T-cell (primary cell): ENCODE results near the gene ZNF292. TPM values are rescaled to one million over a fixed set of nuclear protein-coding genes. Genes with fewer than 3 reads are reported as not detected.
"Not testable (repeated sequence)": the region's sequence is repeated elsewhere in the genome, so short reads cannot be mapped to it uniquely, and the experiment has no call there.

Experiments used
- ATAC-seq, 4 experiments: fragments of 200-7000 bp in 3 of 4; fragments of 150-1000 bp in 1 of 4; cut with Tn5 transposase; replicated peaks in 1 of 4; 1 replicate in 3 of 4; 2 replicates in 1 of 4; pipeline ENCODE4 v1.10.0; 2021; ENCODE audit warnings: moderate library complexity in 3 of 4, mild to moderate bottlenecking in 2 of 4, moderate number of reproducible peaks in 1 of 4
- CTCF ChIA-PET, 2 donors: fragments of 300-600 bp; sonication (Branson Sonifier 250); formaldehyde crosslinking; loops; one replicate each; lab custom pipeline; 2022; ENCODE audit warnings: antibody characterized with exemption in 2 of 2; lab: Charles Lee
- POLR2A ChIA-PET, 2 donors: fragments of 300-600 bp; sonication (Branson Sonifier 250); formaldehyde crosslinking; loops; one replicate each; lab custom pipeline; 2022; ENCODE audit warnings: antibody characterized with exemption in 2 of 2; lab: Charles Lee
- DNase-seq, 35 experiments: peaks; one replicate each; pipeline versions ENCODE4 v3.0.0 to v3.0.0-alpha.2; 2013 to 2023
- H3K27ac ChIP-seq: one replicate; pipeline ENCODE4 v1.5.1; 2013; ENCODE audit warnings: low read length
- H3K27me3 ChIP-seq, 2 experiments: replicated peaks in 1 of 2; 1 replicate in 1 of 2; 2 replicates in 1 of 2; pipeline versions ENCODE4 v1.6.1 to v1.7.0; 2013; ENCODE audit warnings: low read length in 1 of 2, mixed read lengths in 1 of 2; ENCODE audit not compliant: control insufficient read depth in 2 of 2, insufficient read depth in 2 of 2; ENCODE audit errors: extremely low read depth in 1 of 2
- H3K36me3 ChIP-seq, 2 donors: 1 replicate in 1 of 2; 2 replicates in 1 of 2; pipeline versions ENCODE4 v1.6.1 to v1.7.0; 2013; ENCODE audit warnings: low read length in 1 of 2; ENCODE audit not compliant: control insufficient read depth in 2 of 2, insufficient read depth in 1 of 2; ENCODE audit errors: extremely low read depth in 1 of 2
- H3K4me1 ChIP-seq, 2 experiments: 1 replicate in 1 of 2; 2 replicates in 1 of 2; pipeline versions ENCODE4 v1.6.1 to v1.7.0; 2013; ENCODE audit warnings: low read length in 2 of 2, mixed read lengths in 1 of 2; ENCODE audit not compliant: insufficient read depth in 2 of 2, control insufficient read depth in 1 of 2; ENCODE audit errors: extremely low read depth in 1 of 2
- H3K4me3 ChIP-seq, 2 donors: 1 replicate in 1 of 2; 2 replicates in 1 of 2; pipeline versions ENCODE4 v1.5.1 to v1.7.0; 2013; ENCODE audit warnings: mild to moderate bottlenecking in 2 of 2, low read length in 1 of 2, moderate library complexity in 1 of 2; ENCODE audit not compliant: control insufficient read depth in 1 of 2; ENCODE audit errors: extremely low read depth in 1 of 2
- H3K9me3 ChIP-seq: 2 replicates; pipeline ENCODE4 v1.7.0; 2013
- H3K27ac Mint-ChIP-seq, 2 donors: one replicate each; pipeline ENCODE4 v1.8.0; 2020 to 2021; ENCODE audit warnings: mild to moderate bottlenecking in 2 of 2, mixed read lengths in 2 of 2
- H3K27me3 Mint-ChIP-seq, 2 donors: one replicate each; pipeline ENCODE4 v1.8.0; 2021 to 2022; ENCODE audit warnings: mixed read lengths in 2 of 2
- H3K36me3 Mint-ChIP-seq: one replicate; pipeline ENCODE4 v1.8.0; 2021; ENCODE audit warnings: mixed read lengths
- H3K4me1 Mint-ChIP-seq, 3 donors: one replicate each; pipeline ENCODE4 v1.8.0; 2020 to 2022; ENCODE audit warnings: mixed read lengths in 3 of 3, mild to moderate bottlenecking in 1 of 3
- H3K4me3 Mint-ChIP-seq, 3 donors: one replicate each; pipeline ENCODE4 v1.8.0; 2020 to 2022; ENCODE audit warnings: mild to moderate bottlenecking in 3 of 3, mixed read lengths in 3 of 3, moderate library complexity in 3 of 3
- H3K9me3 Mint-ChIP-seq, 3 donors: one replicate each; pipeline ENCODE4 v1.8.0; 2020 to 2022; ENCODE audit warnings: mixed read lengths in 3 of 3
- WGBS: methylation state at CpG from one replicate; pipeline ENCODE4 v1.1.5; 2013; ENCODE audit warnings: missing lambda C conversion rate; ENCODE audit not compliant: insufficient coverage; 5-methylcytosine and 5-hydroxymethylcytosine counted together
- total RNA-seq, 35 experiments: library from RNA in 6 of 35; stranded (reverse) in 6 of 35; fragments of 120-200 nt in 1 of 35; gene quantifications; one replicate each; pipeline versions ENCODE4 v1.2.1 to v1.2.4 and lab custom pipeline; 2013 to 2026

The ZNF292 gene
- total RNA-seq, 5 donors from 2014 or later (not counting 1 experiment from before 2014, with no cell fraction given): 57.7 to 81.5 (median 66.1) TPM

DNA sequence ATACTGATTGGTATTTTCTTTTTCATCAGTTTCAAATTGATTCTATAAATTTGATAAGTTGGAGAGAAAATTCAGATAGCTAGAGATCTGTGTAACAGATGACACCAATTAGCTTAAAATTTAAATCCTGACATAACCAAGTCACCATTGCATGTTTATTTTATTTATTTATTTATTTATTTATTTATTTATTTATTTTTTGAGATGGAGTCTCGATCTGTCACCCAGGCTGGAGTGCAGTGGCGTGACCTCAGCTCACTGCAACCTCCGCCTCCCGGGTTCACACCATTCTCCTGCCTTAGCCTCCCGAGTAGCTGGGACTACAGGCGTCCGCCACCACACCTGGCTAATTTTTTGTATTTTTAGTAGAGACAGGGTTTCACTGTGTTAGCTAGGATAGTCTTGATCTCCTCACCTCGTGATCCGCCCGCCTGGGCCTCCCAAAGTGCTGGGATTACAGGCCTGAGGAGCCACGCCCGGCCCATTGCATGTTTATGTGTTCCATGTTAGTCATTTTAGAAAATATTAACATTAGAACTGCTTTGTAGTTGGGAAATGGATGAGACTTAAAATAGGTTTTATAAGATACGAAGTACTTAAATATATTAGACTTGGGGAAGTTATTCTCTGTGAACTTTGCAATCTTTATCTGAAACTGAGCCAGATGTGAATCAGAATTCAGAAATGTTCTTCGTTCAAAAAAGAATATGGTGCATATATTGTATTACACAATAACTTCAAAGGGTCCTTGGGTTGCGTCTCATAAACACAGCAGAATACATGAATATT is 42.9 kb downstream of the ZNF292 start:
- H3K4me3 Mint-ChIP-seq, H3K27me3 ChIP-seq, H3K4me1 ChIP-seq, ATAC-seq, H3K36me3 ChIP-seq, DNase-seq, H3K9me3 ChIP-seq, H3K9me3 Mint-ChIP-seq, H3K27ac Mint-ChIP-seq, H3K27ac ChIP-seq, H3K27me3 Mint-ChIP-seq, H3K4me3 ChIP-seq: not testable (repeated sequence)
- WGBS: 98% methylated on average over 5 of the region's 15 CpGs
- POLR2A ChIA-PET: interaction anchor here (0.5 to 1.0 kb wide), 10 partner anchors 9 to 1885 kb away, joined by 3 to 24 read pairs (median 11); no protein-coding TSS in a partner anchor
- CTCF ChIA-PET: interaction anchor here (0.6 to 0.7 kb wide), 3 partner anchors 11 to 90 kb away, joined by 3 to 4 read pairs (median 3); no protein-coding TSS in a partner anchor
- Mint-ChIP-seq H3K4me1 (peaks cover 71 to 77% (median 73%) of the 10 kb centered on the region in 3 donors), H3K36me3 (peaks cover 14% of the 10 kb centered on the region)

GRCh38 chr6:87199787-87200186 is 44.4 kb downstream of the ZNF292 start:
- H3K27me3 Mint-ChIP-seq: no peaks in the 10 kb centered on the region
- H3K4me1 ChIP-seq: peaks cover 3 to 5% of the 10 kb centered on the region in 2 experiments
- ATAC-seq: no peak
- peaks cover 17% of the 10 kb centered on the region for H3K36me3 Mint-ChIP-seq
- no CpG with 5 or more reads among the region's 1 CpG for WGBS
- no peaks in the 10 kb centered on the region for H3K36me3 ChIP-seq
- no peak overlapping the region for H3K4me3 ChIP-seq
- no peaks in the 10 kb centered on the region for H3K9me3 Mint-ChIP-seq
- CTCF ChIA-PET: interaction anchor here in 1 of 2 donors (0.6 kb wide), 1 partner anchor 1886 kb away, joined by 6 read pairs; no protein-coding TSS in a partner anchor
- no peaks in the 10 kb centered on the region for H3K27me3 ChIP-seq
- H3K27ac Mint-ChIP-seq: no peak overlapping the region
- H3K27ac ChIP-seq: no peak overlapping the region
- H3K9me3 ChIP-seq: no peaks in the 10 kb centered on the region
- no peak overlapping the region for H3K4me3 Mint-ChIP-seq
- no peak for DNase-seq
- POLR2A ChIA-PET: interaction anchor here in 1 of 2 donors (0.8 kb wide), 1 partner anchor 9 kb away, joined by 4 read pairs; no protein-coding TSS in a partner anchor
- peaks cover 73 to 76% (median 74%) of the 10 kb centered on the region in 3 donors for H3K4me1 Mint-ChIP-seq

GRCh38 chr6:87200469-87201175 is 45.3 kb downstream of the ZNF292 start:
- H3K9me3 Mint-ChIP-seq: no peaks in the 10 kb centered on the region
- no peaks in the 10 kb centered on the region for H3K36me3 ChIP-seq
- H3K4me3 Mint-ChIP-seq: no peak overlapping the region
- peaks cover 19% of the 10 kb centered on the region for H3K36me3 Mint-ChIP-seq
- ChIA-PET CTCF (interaction anchor here in 1 of 2 donors (0.6 kb wide), 1 partner anchor 1885 kb away, joined by 6 read pairs; no protein-coding TSS in a partner anchor), POLR2A (no interaction called here)
- 100% methylated on average over 2 of the region's 4 CpGs for WGBS
- H3K4me1 ChIP-seq: peaks cover 5 to 6% of the 10 kb centered on the region in 2 experiments
- H3K27me3 ChIP-seq: no peaks in the 10 kb centered on the region
- H3K27ac Mint-ChIP-seq: no peak overlapping the region
- ATAC-seq (no peak), DNase-seq (no peak)
- H3K9me3 ChIP-seq: no peaks in the 10 kb centered on the region
- H3K27ac ChIP-seq: no peak overlapping the region
- H3K27me3 Mint-ChIP-seq: no peaks in the 10 kb centered on the region
- H3K4me1 Mint-ChIP-seq: peaks cover 74 to 78% (median 76%) of the 10 kb centered on the region in 3 donors
- no peak overlapping the region for H3K4me3 ChIP-seq

GRCh38 chr6:87203448-87204023 is 48.2 kb downstream of the ZNF292 start:
- Mint-ChIP-seq H3K9me3 (no peaks in the 10 kb centered on the region), H3K27me3 (no peaks in the 10 kb centered on the region), H3K36me3 (peaks cover 26% of the 10 kb centered on the region), H3K4me1 (peaks cover 84 to 87% (median 85%) of the 10 kb centered on the region in 3 donors), H3K4me3 (no peak overlapping the region), H3K27ac (no peak overlapping the region)
- Histone ChIP-seq H3K27ac (no peak overlapping the region), H3K36me3 (peaks cover 2 to 5% of the 10 kb centered on the region in 2 donors), H3K4me1 (peaks cover 3 to 5% of the 10 kb centered on the region in 2 experiments), H3K9me3 (no peaks in the 10 kb centered on the region), H3K4me3 (no peak overlapping the region), H3K27me3 (no peaks in the 10 kb centered on the region)
- ChIA-PET POLR2A (interaction anchor here in 1 of 2 donors (0.7 kb wide), 1 partner anchor 11 kb away, joined by 12 read pairs; no protein-coding TSS in a partner anchor), CTCF (interaction anchor here in 1 of 2 donors (0.7 kb wide), 1 partner anchor 13 kb away, joined by 5 read pairs; no protein-coding TSS in a partner anchor)
- DNase-seq (no peak), ATAC-seq (peak in 1 of 4 experiments; percentile 18)
- WGBS: no CpG with 5 or more reads among the region's 4 CpGs

- H3K36me3 Mint-ChIP-seq: peaks cover 14% of the 10 kb centered on the region
- H3K9me3 Mint-ChIP-seq: no peaks in the 10 kb centered on the region
- Histone ChIP-seq H3K4me3 (no peak overlapping the region), H3K27me3 (no peaks in the 10 kb centered on the region), H3K9me3 (no peaks in the 10 kb centered on the region), H3K4me1 (peaks cover 3 to 8% of the 10 kb centered on the region in 2 experiments), H3K36me3 (peaks cover 2 to 5% of the 10 kb centered on the region in 2 donors), H3K27ac (no peak overlapping the region)
- H3K27ac Mint-ChIP-seq: no peak overlapping the region
- no CpG with 5 or more reads among the region's 3 CpGs for WGBS
- no peaks in the 10 kb centered on the region for H3K27me3 Mint-ChIP-seq
- CTCF ChIA-PET: interaction anchor here (0.6 kb wide), 2 partner anchors 12 to 69 kb away, joined by 3 to 10 read pairs; no protein-coding TSS in a partner anchor
- DNase-seq (no peak), ATAC-seq (no peak)
- H3K4me3 Mint-ChIP-seq: no peak overlapping the region
- POLR2A ChIA-PET: interaction anchor here in 1 of 2 donors (0.6 kb wide), 2 partner anchors 15 to 476 kb away, joined by 3 to 4 read pairs; no protein-coding TSS in a partner anchor
- peaks cover 86 to 91% (median 88%) of the 10 kb centered on the region in 3 donors for H3K4me1 Mint-ChIP-seq
Measured at GRCh38 chr6:87209812-87210211, 54.4 kb downstream of the ZNF292 start.
